Neural crest cell (in vitro differentiated cells): Measurements from ENCODE around the gene CATSPERZ. TPM values are rescaled to one million over a fixed set of nuclear protein-coding genes. Genes with fewer than 3 reads are reported as not detected.

ENCODE experiments used
- DNase-seq: peaks from one replicate; pipeline ENCODE4 v3.0.0; 2021; ENCODE audit warnings: low read depth, mixed read lengths, low spot score
- H3K27ac Mint-ChIP-seq: one replicate; pipeline ENCODE4 v1.8.0; 2021; ENCODE audit warnings: mild to moderate bottlenecking, mixed read lengths; ENCODE audit not compliant: unreplicated experiment
- H3K27me3 Mint-ChIP-seq: 2 replicates; pipeline ENCODE4 v1.8.0; 2021; ENCODE audit warnings: low read depth, mild to moderate bottlenecking, mixed read lengths
- H3K36me3 Mint-ChIP-seq: 2 replicates; pipeline ENCODE4 v1.8.0; 2021; ENCODE audit warnings: low read depth, mild to moderate bottlenecking, mixed read lengths
- H3K4me1 Mint-ChIP-seq: 2 replicates; pipeline ENCODE4 v1.8.0; 2021; ENCODE audit warnings: mixed read lengths
- H3K4me3 Mint-ChIP-seq: one replicate; pipeline ENCODE4 v1.8.0; 2021; ENCODE audit warnings: mild to moderate bottlenecking, mixed read lengths
- H3K9me3 Mint-ChIP-seq: 2 replicates; pipeline ENCODE4 v1.8.0; 2021; ENCODE audit warnings: mixed read lengths
- total RNA-seq: library from RNA; stranded (reverse); gene quantifications from 2 replicates; pipeline ENCODE4 v1.2.1, GENCODE V29; 2021
- TF ChIP-seq, protein P1 (sequence below): fragments of 200-600 bp; sonication (generic); conservative IDR thresholded peaks from 2 replicates; pipeline ENCODE4 v1.5.0; 2021; ENCODE audit warnings: antibody characterized with exemption, mild to moderate bottlenecking

The CATSPERZ gene
- total RNA-seq, 1 donor from 2014 or later = not detected

DNA sequence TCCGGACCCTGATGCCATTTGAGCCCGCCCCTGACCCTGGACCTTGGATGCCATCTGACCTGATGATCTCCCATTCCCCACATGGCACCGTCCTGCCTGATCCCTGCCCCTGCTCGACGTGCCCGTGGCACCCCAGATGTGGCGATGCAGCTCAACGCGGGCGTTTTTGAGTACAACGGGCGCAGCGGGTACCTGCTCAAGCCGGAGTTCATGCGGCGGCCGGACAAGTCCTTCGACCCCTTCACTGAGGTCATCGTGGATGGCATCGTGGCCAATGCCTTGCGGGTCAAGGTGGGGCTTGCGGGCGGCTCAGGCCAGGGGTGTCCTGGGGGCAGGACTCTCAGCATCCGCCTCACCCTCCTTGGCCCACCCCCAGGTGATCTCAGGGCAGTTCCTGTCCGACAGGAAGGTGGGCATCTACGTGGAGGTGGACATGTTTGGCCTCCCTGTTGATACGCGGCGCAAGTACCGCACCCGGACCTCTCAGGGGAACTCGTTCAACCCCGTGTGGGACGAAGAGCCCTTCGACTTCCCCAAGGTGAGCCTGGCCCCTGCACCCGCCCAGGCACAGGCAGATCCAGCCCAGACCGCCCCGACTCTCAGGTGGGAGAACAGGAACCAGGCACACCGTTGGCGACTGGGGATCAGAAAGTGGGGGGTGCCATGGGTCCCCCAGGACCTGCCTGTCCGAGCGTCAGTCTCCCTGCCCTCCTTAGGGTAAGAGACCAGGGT lies 37.7 kb upstream of the CATSPERZ start:
- Mint-ChIP-seq H3K4me3 (no peak overlapping the region), H3K9me3 (no peaks in the 10 kb centered on the region), H3K27ac (no peak overlapping the region), H3K4me1 (peaks cover 14% of the 10 kb centered on the region), H3K27me3 (no peaks in the 10 kb centered on the region), H3K36me3 (peaks cover 15% of the 10 kb centered on the region)
- TF ChIP-seq, protein P1, sequence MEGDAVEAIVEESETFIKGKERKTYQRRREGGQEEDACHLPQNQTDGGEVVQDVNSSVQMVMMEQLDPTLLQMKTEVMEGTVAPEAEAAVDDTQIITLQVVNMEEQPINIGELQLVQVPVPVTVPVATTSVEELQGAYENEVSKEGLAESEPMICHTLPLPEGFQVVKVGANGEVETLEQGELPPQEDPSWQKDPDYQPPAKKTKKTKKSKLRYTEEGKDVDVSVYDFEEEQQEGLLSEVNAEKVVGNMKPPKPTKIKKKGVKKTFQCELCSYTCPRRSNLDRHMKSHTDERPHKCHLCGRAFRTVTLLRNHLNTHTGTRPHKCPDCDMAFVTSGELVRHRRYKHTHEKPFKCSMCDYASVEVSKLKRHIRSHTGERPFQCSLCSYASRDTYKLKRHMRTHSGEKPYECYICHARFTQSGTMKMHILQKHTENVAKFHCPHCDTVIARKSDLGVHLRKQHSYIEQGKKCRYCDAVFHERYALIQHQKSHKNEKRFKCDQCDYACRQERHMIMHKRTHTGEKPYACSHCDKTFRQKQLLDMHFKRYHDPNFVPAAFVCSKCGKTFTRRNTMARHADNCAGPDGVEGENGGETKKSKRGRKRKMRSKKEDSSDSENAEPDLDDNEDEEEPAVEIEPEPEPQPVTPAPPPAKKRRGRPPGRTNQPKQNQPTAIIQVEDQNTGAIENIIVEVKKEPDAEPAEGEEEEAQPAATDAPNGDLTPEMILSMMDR = no peak
- DNase-seq = no peak

DNA sequence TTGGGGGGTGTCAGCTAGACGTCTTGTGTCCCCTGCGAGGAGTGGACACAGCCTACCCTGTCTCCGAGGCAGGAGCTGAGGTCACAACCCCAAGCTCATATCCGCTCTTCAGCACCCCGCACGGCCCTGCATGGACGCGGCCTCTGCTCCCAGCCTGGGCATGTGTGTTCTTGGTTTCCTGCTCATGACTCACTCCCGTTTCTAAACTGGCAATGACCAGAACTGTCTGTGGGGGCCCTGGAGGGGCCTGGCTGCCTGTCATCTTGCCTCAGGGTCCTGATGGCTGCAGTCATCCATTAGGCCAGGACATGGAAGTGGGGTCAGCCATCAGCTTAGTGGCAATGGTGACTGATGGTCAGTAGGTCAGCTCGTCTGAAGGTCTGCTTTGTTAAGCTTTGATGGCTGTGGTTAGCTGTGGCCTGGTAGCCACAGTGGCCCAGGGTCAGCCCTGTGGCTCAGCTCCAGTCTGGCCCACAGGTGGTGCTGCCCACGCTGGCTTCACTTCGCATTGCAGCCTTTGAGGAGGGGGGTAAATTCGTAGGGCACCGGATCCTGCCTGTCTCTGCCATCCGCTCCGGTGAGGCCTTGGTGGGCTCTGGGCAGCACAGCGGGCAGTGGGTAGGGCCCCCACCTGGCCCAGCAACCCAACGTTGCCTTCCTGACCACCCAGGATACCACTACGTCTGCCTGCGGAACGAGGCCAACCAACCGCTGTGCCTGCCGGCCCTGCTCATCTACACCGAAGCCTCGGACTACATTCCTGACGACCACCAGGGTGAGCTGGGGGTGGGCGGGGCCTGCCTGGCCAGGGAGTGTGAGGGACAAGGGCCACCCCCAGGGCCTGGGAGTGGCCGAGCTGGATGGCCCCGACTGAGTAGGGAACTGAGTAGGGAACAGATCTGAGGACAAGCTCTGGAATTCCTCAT lies 36.9 kb upstream of the CATSPERZ start:
- H3K4me1 Mint-ChIP-seq = peaks cover 14% of the 10 kb centered on the region
- peak overlapping the region; percentile 49 for H3K4me3 Mint-ChIP-seq
- H3K36me3 Mint-ChIP-seq = peaks cover 13% of the 10 kb centered on the region
- H3K27ac Mint-ChIP-seq = peak overlapping the region; percentile 97
- DNase-seq = no peak
- no peaks in the 10 kb centered on the region for H3K9me3 Mint-ChIP-seq
- TF ChIP-seq, protein P1 = no peak
- no peaks in the 10 kb centered on the region for H3K27me3 Mint-ChIP-seq

DNA sequence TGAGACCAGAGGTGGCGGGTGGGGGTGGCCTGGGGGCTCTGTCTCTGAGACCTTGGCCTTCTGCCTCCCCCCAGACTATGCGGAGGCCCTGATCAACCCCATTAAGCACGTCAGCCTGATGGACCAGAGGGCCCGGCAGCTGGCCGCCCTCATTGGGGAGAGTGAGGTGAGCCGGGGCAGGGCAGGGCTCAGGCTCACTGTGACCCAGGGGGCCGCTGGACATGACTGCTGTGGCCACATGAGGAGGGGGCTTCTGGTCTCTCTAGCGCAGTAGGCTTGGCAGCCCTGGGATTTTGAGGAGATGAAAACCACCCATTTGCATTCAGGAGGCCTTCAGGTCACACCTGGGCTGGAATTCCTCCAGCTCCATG lies 36.2 kb upstream of the CATSPERZ start:
- Mint-ChIP-seq H3K4me3 (peak overlapping the region; percentile 38), H3K27ac (no peak overlapping the region), H3K9me3 (no peaks in the 10 kb centered on the region), H3K4me1 (peaks cover 18% of the 10 kb centered on the region), H3K36me3 (peaks cover 13% of the 10 kb centered on the region), H3K27me3 (no peaks in the 10 kb centered on the region)
- DNase-seq = no peak
- TF ChIP-seq, protein P1 = no peak

DNA sequence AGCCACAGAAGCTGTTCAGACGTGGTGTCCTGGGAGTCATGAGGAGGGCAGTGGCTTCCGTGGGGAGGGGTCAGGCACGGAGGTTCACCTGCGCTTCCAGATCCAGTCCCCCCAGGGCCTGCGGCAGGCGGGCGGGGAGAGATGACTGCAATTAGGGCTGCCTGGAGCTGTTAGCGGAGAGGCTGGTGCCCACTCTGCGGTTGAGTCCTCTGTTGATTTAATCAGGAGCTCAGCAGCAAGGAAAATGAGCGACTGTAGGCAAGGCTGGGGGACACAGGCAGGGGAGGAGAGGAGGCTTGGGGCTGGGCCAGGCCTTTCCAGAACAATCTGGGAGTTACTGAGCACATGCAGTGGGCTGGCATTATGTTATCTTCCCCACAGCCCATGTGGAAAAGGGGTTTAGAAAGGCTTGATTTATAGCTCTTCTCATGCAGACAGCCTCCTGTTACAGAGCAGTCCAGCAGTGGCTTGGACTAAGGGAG lies 35.7 kb upstream of the CATSPERZ start:
- Mint-ChIP-seq H3K4me3 (peak overlapping the region; percentile 38), H3K4me1 (peaks cover 20% of the 10 kb centered on the region), H3K27ac (no peak overlapping the region), H3K9me3 (no peaks in the 10 kb centered on the region), H3K27me3 (no peaks in the 10 kb centered on the region), H3K36me3 (peaks cover 10% of the 10 kb centered on the region)
- TF ChIP-seq, protein P1 = no peak
- no peak for DNase-seq

GRCh38 chr11:64265176-64266160 lies 34.7 kb upstream of the CATSPERZ start:
- peaks cover 7% of the 10 kb centered on the region for H3K27me3 Mint-ChIP-seq
- peaks cover 24% of the 10 kb centered on the region for H3K4me1 Mint-ChIP-seq
- H3K9me3 Mint-ChIP-seq = no peaks in the 10 kb centered on the region
- DNase-seq = no peak
- TF ChIP-seq, protein P1 = no peak
- H3K36me3 Mint-ChIP-seq = peaks cover 5% of the 10 kb centered on the region
- peak overlapping the region; percentile 67 for H3K4me3 Mint-ChIP-seq
- no peak overlapping the region for H3K27ac Mint-ChIP-seq
